ENCODE measurements around the gene TMEM132D. TPM values are rescaled to one million over a fixed set of nuclear protein-coding genes. Genes with fewer than 3 reads are reported as not detected.

Gene TMEM132D
- total RNA-seq, 1 experiment from 2014 or later = not detected

DNA sequence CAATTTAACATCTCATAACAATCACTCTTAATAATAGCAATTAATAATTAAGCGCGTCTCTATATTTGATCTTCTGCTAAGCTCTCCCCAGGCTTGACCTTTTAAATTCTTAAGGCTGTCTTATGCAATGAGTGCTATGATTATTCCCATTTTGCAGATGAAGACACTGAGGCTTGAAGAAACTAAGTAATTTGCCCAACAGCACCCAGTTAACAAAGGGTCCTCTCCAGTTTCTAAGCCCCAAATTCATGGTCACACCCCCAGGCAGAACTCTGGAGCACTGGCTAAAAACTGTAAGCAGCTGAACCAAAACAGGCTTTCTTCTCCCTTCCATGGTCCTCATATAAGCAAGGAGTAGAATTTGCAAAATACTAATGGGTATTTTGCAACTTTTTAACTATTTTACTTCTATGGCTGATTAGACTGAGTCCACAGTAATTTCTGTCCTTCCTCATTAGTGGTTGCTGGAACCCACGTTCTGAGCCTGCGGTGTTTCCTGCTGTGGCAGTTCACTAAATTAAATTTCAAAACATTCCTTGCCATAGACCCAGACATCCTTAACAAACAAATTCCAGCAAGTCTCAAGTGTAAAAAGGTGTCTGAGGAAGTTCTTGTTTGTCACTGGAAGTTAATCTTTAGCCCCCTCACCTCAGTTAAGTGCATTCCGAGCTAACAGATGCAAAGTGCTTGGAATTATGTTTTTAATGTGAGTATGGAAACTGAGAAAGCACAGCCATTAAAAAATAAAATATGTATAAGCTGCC, 76.5 kb downstream of the TMEM132D start:
- no peaks in the 10 kb centered on the region for H3K4me1 ChIP-seq (ENCODE audit: insufficient read depth, low read length, poor library complexity, severe bottlenecking)
- POLR2A ChIA-PET (ENCODE audit: low non-redundant PET) = no interaction called here
- CTCF ChIA-PET = no interaction called here
- BruUV-seq (replicated peaks) = no TSS peak
- no peaks in the 10 kb centered on the region for H3K36me3 ChIP-seq (ENCODE audit: insufficient read depth, low read length, poor library complexity, severe bottlenecking)
- intact Hi-C loops (cut with micrococcal nuclease; ENCODE audit: unreplicated experiment) = no loop called here
- H3K4me3 ChIP-seq (ENCODE audit: low read depth, low read length, poor library complexity, severe bottlenecking) = no peak overlapping the region
- TF ChIP-seq, protein P1, sequence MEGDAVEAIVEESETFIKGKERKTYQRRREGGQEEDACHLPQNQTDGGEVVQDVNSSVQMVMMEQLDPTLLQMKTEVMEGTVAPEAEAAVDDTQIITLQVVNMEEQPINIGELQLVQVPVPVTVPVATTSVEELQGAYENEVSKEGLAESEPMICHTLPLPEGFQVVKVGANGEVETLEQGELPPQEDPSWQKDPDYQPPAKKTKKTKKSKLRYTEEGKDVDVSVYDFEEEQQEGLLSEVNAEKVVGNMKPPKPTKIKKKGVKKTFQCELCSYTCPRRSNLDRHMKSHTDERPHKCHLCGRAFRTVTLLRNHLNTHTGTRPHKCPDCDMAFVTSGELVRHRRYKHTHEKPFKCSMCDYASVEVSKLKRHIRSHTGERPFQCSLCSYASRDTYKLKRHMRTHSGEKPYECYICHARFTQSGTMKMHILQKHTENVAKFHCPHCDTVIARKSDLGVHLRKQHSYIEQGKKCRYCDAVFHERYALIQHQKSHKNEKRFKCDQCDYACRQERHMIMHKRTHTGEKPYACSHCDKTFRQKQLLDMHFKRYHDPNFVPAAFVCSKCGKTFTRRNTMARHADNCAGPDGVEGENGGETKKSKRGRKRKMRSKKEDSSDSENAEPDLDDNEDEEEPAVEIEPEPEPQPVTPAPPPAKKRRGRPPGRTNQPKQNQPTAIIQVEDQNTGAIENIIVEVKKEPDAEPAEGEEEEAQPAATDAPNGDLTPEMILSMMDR (conservative IDR thresholded peaks at IDR 0.05; ENCODE audit: low read depth, low read length) = no peak
- TF ChIP-seq EZH2 (IDR thresholded peaks at IDR 0.05; ENCODE audit: borderline replicate concordance, low read depth, low read length, poor library complexity, severe bottlenecking) = no peak
- no peaks in the 10 kb centered on the region for H3K27me3 ChIP-seq (replicated peaks; ENCODE audit: insufficient read depth, low read depth, low read length, poor library complexity)
- no peak for DNase-seq (ENCODE audit: low spot score)
- no peak overlapping the region for H3K27ac ChIP-seq (ENCODE audit: low read depth, low read length, poor library complexity, severe bottlenecking)
- peaks cover 19% of the 10 kb centered on the region for H3K9me3 ChIP-seq (ENCODE audit: low read depth, low read length, poor library complexity, severe bottlenecking)

DNA sequence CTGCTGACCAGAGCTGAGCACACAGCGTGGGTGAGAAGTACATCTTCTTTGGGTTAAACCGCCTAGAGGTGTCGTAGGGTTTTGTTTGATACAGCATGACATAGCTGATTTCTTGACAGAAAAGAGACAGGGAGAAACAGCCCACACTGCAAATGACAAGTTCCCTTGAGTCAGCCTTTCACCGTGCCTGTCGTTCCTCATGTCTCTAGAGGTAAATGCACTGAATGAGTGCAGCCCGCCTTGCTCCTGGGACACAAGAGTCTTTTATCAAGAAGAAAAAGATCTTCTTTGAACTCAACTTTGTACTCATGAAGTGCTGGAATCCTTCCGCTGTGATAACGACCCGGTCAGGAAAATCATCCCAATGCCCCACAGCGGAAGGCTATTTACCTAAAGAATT, 77.6 kb downstream of the TMEM132D start:
- no peak for DNase-seq (ENCODE audit: low spot score)
- BruUV-seq (replicated peaks) = no TSS peak

DNA sequence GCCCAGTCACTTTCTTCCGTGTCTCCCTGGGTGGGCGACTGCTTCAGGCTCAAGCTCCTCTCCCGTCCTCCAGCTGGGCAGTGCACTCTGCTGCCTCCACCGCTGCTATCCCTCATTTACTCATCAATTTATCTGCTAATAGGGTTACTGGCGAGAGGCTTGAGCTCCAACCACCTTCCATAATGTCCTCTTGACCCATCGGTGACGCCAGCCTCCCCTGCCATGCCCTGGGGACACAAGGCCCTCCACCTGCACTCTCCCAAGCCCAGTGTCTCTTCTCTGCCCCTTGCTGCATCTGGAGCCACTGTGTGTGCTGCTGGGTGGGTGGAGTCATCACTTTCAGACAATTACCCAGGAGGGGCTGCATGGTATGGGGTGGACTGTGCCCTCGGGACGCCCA, 78.5 kb downstream of the TMEM132D start:
- Histone ChIP-seq H3K27me3 (replicated peaks; ENCODE audit: insufficient read depth, low read depth, low read length, poor library complexity) (no peaks in the 10 kb centered on the region), H3K9me3 (ENCODE audit: low read depth, low read length, poor library complexity, severe bottlenecking) (peaks cover 25% of the 10 kb centered on the region), H3K36me3 (ENCODE audit: insufficient read depth, low read length, poor library complexity, severe bottlenecking) (no peaks in the 10 kb centered on the region), H3K4me3 (ENCODE audit: low read depth, low read length, poor library complexity, severe bottlenecking) (no peak overlapping the region), H3K27ac (ENCODE audit: low read depth, low read length, poor library complexity, severe bottlenecking) (no peak overlapping the region), H3K4me1 (ENCODE audit: insufficient read depth, low read length, poor library complexity, severe bottlenecking) (no peaks in the 10 kb centered on the region)
- DNase-seq (ENCODE audit: low spot score) = no peak
- intact Hi-C loops (cut with micrococcal nuclease; ENCODE audit: unreplicated experiment) = no loop called here
- ChIA-PET POLR2A (ENCODE audit: low non-redundant PET) (no interaction called here), CTCF (no interaction called here)
- no TSS peak for BruUV-seq (replicated peaks)
- TF ChIP-seq EZH2 (IDR thresholded peaks at IDR 0.05; ENCODE audit: borderline replicate concordance, low read depth, low read length, poor library complexity, severe bottlenecking) = no peak
- TF ChIP-seq, protein P1 (conservative IDR thresholded peaks at IDR 0.05; ENCODE audit: low read depth, low read length) = no peak

More for the DNA sequence above, 77.6 kb downstream of the TMEM132D start:
- Histone ChIP-seq H3K36me3 (ENCODE audit: insufficient read depth, low read length, poor library complexity, severe bottlenecking) (no peaks in the 10 kb centered on the region), H3K4me3 (ENCODE audit: low read depth, low read length, poor library complexity, severe bottlenecking) (no peak overlapping the region), H3K27me3 (replicated peaks; ENCODE audit: insufficient read depth, low read depth, low read length, poor library complexity) (no peaks in the 10 kb centered on the region), H3K27ac (ENCODE audit: low read depth, low read length, poor library complexity, severe bottlenecking) (no peak overlapping the region), H3K4me1 (ENCODE audit: insufficient read depth, low read length, poor library complexity, severe bottlenecking) (no peaks in the 10 kb centered on the region), H3K9me3 (ENCODE audit: low read depth, low read length, poor library complexity, severe bottlenecking) (peaks cover 24% of the 10 kb centered on the region)
- CTCF ChIA-PET = no interaction called here
- POLR2A ChIA-PET (ENCODE audit: low non-redundant PET) = interaction anchor here (0.6 kb wide), 1 partner anchor 1348 kb away, joined by 3 read pairs; no protein-coding TSS in a partner anchor
- no peak for TF ChIP-seq EZH2 (IDR thresholded peaks at IDR 0.05; ENCODE audit: borderline replicate concordance, low read depth, low read length, poor library complexity, severe bottlenecking)
- TF ChIP-seq, protein P1 (conservative IDR thresholded peaks at IDR 0.05; ENCODE audit: low read depth, low read length) = no peak
- intact Hi-C loops (cut with micrococcal nuclease; ENCODE audit: unreplicated experiment) = no loop called here
